Measurements from ENCODE around the gene IGSF9B.

DNA sequence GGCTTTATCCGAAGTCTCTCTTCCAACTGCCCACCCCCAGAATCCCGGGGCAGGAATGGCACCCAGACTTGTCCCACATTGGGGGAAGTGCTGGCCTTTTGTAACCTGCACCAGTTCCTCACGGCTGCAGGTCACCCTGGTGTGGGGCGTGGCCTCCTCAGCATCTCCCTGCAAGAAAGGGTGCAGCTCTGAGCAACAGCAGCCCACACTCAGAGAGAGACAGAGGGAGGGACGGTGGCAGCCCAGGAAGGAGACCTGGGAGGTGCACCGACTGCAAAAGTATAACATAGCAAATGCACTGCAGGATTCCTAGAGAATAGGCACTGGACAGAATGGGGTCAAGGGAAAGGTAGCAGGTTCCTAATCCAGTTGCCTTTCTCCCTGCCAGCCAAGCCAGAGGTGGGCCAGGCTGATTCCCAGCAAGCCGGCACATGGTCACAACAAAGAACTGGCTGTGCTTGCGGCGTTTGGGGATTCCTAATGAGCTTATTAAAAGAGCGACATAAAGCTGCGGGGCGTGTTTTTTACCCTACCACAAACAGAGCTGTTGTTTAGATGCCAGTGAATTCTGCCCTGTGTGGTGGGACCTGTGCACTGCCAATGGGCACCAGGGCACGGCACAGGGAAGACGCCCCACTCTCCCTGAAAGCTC lies 18.2 kb upstream of the IGSF9B start:
- TF ChIP-seq RAD21 (IDR thresholded peaks at IDR 0.05; ENCODE audit: low read depth) (no peak), EP300 (IDR thresholded peaks at IDR 0.05; ENCODE audit: borderline replicate concordance) (no peak), REST (IDR thresholded peaks at IDR 0.05; ENCODE audit: low read depth) (no peak), CEBPB (IDR thresholded peaks at IDR 0.05) (no peak), NFIC (IDR thresholded peaks at IDR 0.05) (no peak), MAX (IDR thresholded peaks at IDR 0.05) (no peak), TAF1 (IDR thresholded peaks at IDR 0.05; ENCODE audit: low read depth) (no peak), EGR1 (IDR thresholded peaks at IDR 0.05) (no peak), YY1 (IDR thresholded peaks at IDR 0.05; ENCODE audit: low read depth) (no peak), TCF12 (IDR thresholded peaks at IDR 0.05; ENCODE audit: low read depth) (no peak), CREB1 (IDR thresholded peaks at IDR 0.05; ENCODE audit: low read depth) (no peak)

Measured in Ishikawa (cell line).